NCI-H1092 treated with DMSO at 0.1 percent for 48 hours (cell line): ENCODE data around the gene PLCB3.

Experiments used
- DNase-seq: peaks from one replicate; lab custom pipeline; 2025; lab: John Stamatoyannopoulos, UW

PLCB3 gene

DNA sequence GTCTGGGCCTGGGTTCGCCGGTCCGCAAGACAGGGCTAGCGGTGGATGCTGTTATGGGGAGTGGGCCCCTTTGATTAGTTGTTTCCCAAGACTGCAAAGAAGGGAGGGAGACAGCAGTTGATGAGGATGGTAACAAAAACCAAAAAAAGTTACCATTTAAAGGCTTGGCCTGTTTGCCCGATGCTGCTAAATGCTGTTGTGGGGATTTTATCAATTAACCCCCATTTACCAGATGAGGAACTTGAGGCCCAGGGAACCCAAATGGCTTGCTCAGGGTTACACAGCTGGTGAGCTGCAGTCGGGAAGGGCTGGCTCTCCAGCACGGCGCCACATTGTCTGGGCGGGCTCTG lies 28.7 kb upstream of the PLCB3 start:
- DNase-seq: peak; percentile 27

GRCh38 chr11:64223001-64223651 lies 28.2 kb upstream of the PLCB3 start:
- no peak for DNase-seq

GRCh38 chr11:64224151-64224890 lies 27.0 kb upstream of the PLCB3 start:
- DNase-seq: no peak

- DNase-seq: no peak
These were observed 26.3 kb upstream of the PLCB3 start for GRCh38 chr11:64224891-64225607.

GRCh38 chr11:64225608-64226506 lies 25.5 kb upstream of the PLCB3 start, which contains the start of the genes NUDT22 and TRPT1:
TSS of gene NUDT22 (plus strand) at chr11:64226274. CDS start at chr11:64226653, 379 bp downstream.
TSS of gene TRPT1 (minus strand) at chr11:64226186. CDS start at chr11:64225860, 326 bp downstream.
- peak; percentile 92 for DNase-seq

DNA sequence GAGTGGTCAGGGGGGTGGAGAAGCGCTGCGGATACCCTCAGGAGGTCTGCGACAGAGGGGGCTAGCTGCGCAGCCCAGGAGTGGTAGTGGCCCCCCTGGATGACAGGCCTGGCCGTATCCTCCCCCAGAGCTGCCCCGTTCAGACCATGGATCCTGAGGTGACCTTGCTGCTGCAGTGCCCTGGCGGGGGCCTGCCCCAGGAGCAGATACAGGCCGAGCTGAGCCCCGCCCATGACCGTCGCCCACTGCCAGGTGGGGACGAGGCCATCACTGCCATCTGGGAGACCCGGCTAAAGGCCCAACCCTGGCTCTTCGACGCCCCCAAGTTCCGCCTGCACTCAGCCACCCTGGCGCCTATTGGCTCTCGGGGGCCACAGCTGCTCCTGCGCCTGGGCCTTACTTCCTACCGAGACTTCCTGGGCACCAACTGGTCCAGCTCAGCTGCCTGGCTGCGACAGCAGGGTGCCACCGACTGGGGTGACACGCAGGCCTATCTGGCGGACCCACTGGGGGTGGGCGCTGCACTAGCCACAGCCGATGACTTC lies 24.8 kb upstream of the PLCB3 start:
- peak; percentile 61 for DNase-seq

- no peak for DNase-seq
These were observed 23.8 kb upstream of the PLCB3 start for GRCh38 chr11:64227405-64227956.

DNA sequence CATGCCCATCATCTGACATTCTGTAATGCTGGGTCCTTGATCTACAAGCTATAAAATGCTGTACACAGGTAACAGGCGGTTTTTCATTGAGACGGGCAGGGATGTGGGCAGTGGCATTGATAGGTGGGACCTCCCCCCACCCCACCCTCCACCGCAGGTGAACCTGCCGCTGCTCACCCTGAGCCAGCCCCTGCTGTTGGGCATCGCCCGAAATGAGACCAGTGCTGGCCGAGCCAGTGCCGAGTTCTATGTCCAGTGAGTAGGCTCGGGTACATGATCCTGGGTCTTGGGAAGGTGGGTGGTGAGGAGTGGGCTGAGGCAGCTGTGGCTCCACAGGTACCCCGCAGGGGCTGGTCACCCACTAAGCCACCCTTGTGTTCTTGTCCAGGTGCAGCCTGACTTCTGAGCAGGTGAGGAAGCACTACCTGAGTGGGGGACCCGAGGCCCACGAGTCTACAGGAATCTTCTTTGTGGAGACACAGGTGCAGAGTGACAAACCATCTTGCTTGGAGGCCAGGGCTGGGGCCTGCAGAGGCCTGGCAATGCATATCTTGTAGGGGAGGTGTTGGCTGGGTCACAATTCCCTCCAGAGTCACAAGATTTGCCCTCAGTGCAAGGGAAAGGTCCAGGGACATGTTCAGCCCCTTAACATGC lies 22.1 kb upstream of the PLCB3 start:
- no peak for DNase-seq

- DNase-seq: no peak
These were observed 21.6 kb upstream of the PLCB3 start for GRCh38 chr11:64229744-64230170.

DNA sequence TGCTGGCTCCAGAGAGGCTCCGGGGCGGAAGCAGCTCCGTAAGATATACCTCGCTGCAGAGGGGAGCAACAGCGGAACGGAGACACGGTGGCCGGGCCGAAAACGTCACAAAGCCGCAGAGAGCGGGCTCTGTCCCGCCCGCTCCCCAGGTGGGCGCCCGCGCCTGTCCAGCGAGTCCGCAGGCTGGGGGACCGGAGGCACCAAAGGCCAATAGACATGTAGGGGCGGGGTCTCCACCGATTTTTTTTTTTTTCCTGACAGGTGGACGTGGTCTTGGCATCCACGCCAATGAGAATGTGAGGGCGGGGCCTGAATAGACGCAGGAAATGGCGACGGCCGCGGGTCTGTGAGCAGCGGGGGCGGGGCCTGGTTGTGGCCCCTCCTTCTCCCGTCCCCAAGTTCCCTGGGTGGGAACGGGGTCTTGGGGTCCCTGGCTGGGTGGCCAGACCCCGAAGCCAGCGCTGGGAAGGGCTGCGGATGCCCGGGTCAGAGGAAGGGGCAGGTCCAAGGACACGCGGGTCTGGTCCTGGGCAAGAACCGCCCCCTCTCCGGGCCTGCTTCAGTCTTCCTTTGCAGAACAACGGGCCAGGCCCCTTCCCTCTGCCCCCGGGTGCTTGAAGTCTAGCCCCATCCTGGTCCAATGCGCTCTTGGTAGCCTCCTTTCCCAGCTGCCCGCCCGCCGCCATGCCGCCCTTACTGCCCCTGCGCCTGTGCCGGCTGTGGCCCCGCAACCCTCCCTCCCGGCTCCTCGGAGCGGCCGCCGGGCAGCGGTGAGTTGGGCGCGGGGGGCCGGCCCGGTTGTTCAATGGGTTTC lies 21.0 kb upstream of the PLCB3 start, which contains the start of gene DNAJC4:
Gene DNAJC4 (plus strand): TSS at position 378 of the 814 bp plus-strand sequence. CDS start 307 bp downstream, at position 685.
- peak; percentile 98 for DNase-seq

DNA sequence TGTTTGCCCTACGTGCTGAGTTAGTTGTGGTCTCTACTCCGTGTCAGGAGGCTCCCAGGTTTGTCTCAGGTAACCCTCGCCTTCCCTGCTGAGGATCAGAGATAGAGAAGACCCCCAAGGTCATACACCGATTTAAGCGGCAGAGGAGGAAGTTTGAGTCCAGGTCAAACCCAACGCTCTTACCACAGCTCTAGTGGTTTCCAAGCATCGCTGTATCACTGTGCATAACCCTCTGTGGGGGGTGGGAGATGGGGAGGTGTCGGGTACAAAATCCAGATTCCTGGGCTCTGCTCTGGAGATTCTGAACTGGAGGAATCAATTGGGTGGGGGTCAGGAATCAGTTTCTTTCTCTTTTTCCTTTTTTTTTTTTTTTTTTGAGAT lies 20.4 kb upstream of the PLCB3 start:
- DNase-seq: no peak

- no peak for DNase-seq
These were observed 19.8 kb upstream of the PLCB3 start for GRCh38 chr11:64231546-64231945.

- no peak for DNase-seq
These were observed 19.0 kb upstream of the PLCB3 start for GRCh38 chr11:64232182-64232966.

- no peak for DNase-seq
These were observed 18.4 kb upstream of the PLCB3 start for GRCh38 chr11:64232967-64233315.

GRCh38 chr11:64233913-64234586 lies 17.3 kb upstream of the PLCB3 start, which contains the start of gene VEGFB:
TSS of gene VEGFB (plus strand) at chr11:64234584. CDS start at chr11:64234834, 250 bp downstream.
- peak; percentile 65 for DNase-seq

DNA sequence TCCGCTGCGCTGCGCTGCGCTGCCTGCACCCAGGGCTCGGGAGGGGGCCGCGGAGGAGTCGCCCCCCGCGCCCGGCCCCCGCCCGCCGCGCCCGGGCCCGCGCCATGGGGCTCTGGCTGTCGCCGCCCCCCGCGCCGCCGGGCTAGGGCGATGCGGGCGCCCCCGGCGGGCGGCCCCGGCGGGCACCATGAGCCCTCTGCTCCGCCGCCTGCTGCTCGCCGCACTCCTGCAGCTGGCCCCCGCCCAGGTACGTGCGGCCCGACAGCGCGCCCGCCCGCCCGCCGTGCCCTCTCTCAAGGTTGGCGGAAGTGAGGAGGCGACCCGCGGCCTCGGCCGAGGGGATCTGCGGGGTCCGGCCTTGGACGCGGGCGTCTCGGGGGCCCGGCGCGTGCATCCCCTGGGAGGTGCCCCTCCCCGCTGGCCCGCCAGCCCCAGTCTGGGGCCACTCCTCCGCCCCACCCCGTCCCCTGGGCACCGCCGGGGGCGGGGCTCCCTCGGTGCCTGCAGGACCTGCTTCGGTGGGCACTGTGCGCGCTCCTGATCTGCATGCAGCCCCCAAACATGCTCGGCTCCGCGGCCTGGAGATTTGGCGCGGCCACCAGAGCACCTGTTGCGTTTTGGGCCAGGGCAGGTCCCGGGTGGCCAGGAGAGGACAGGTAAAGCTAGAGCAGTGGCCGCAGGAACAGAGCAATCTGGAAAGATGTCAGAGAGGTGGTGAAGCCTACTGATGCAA lies 16.5 kb upstream of the PLCB3 start:
- peak; percentile 57 for DNase-seq

GRCh38 chr11:64235437-64236161 lies 15.7 kb upstream of the PLCB3 start:
- DNase-seq: no peak
